ENCODE measurements around the gene GLYATL1B. TPM values are rescaled to one million over a fixed set of nuclear protein-coding genes. Genes with fewer than 3 reads are reported as not detected.
"Not testable (repeated sequence)": the region's sequence is repeated elsewhere in the genome, so short reads cannot be mapped to it uniquely, and the experiment has no call there.

GLYATL1B gene
- total and polyA plus RNA-seq, 2 of the 4 experiments (the other 2 are of a cell fraction): not detected

- POLR2A ChIA-PET (ENCODE audit: unreplicated experiment); DNase-seq; BruUV-seq (replicated peaks); H3K4me1 ChIP-seq (ENCODE audit: control insufficient read depth, insufficient read depth, low read length); H3K4me2 ChIP-seq (ENCODE audit: low read depth, low read length); in situ Hi-C loops (cut with MboI; ENCODE audit: low sequenced_read_pairs); H2AK9ac ChIP-seq (replicated peaks; ENCODE audit: low read depth, low read length, poor library complexity); H2AFZ ChIP-seq (replicated peaks; ENCODE audit: low read length, poor library complexity); H3K36me3 ChIP-seq (ENCODE audit: control insufficient read depth, insufficient read depth, low read length); H3K9me1 ChIP-seq (ENCODE audit: insufficient read depth, low read length); H2BK120ac ChIP-seq (ENCODE audit: low read depth, low read length); H3K27me3 ChIP-seq (ENCODE audit: control insufficient read depth, insufficient read depth, low read length); H3K18ac ChIP-seq (ENCODE audit: low read depth, low read length); H2AK5ac ChIP-seq (ENCODE audit: low read depth, low read length); H3K4ac ChIP-seq (ENCODE audit: low read depth, low read length); H4K8ac ChIP-seq (ENCODE audit: low read depth in 2 of 2, low read length in 2 of 2); H4K20me1 ChIP-seq (ENCODE audit: insufficient read depth, low read length); H2BK5ac ChIP-seq (ENCODE audit: low read depth, low read length, poor library complexity, severe bottlenecking); intact Hi-C loops (cut with micrococcal nuclease); H3K23ac ChIP-seq (ENCODE audit: low read depth, low read length); H3K27ac ChIP-seq (ENCODE audit: insufficient read depth, low read length); H3K4me3 ChIP-seq (ENCODE audit: insufficient read depth, low read depth, low read length); H2BK20ac ChIP-seq (ENCODE audit: low read depth, low read length); H4K5ac ChIP-seq (ENCODE audit: low read depth, low read length); dilution Hi-C loops (cut with HindIII; ENCODE audit: low sequenced_read_pairs, unreplicated experiment); H2BK15ac ChIP-seq (ENCODE audit: low read depth, low read length); H3K56ac ChIP-seq (ENCODE audit: extremely low read depth, insufficient read depth, low read length); H3K14ac ChIP-seq (replicated peaks; ENCODE audit: low read depth, low read length); H3K9ac ChIP-seq (ENCODE audit: low read depth, low read length); ATAC-seq (ENCODE audit: low read depth); H3K79me1 ChIP-seq (ENCODE audit: low read depth in 1 of 2, low read length in 2 of 2); H4K91ac ChIP-seq (ENCODE audit: insufficient read depth, low read depth, low read length); H3K9me3 ChIP-seq (ENCODE audit: control insufficient read depth, insufficient read depth, low read length): not testable (repeated sequence)
- CTCF ChIA-PET: interaction anchor here (0.6 to 2.9 kb wide), 2 partner anchors 19 to 40 kb away, joined by 4 to 8 read pairs; no protein-coding TSS in a partner anchor
- WGBS, 2 experiments (ENCODE audit: extremely low coverage in 2 of 2, insufficient read length in 1 of 2): no CpG with 5 or more reads among the region's 5 CpGs
Measured at GRCh38 chr11:59095972-59096575, 10.0 kb downstream of the GLYATL1B start.

Measured in IMR-90 (cell line).